ENCODE results near the gene ITK. TPM values are rescaled to one million over a fixed set of nuclear protein-coding genes. Genes with fewer than 3 reads are reported as not detected.

ITK gene
- total RNA-seq, 2 donors from 2014 or later: 0.33 to 0.90 TPM

DNA sequence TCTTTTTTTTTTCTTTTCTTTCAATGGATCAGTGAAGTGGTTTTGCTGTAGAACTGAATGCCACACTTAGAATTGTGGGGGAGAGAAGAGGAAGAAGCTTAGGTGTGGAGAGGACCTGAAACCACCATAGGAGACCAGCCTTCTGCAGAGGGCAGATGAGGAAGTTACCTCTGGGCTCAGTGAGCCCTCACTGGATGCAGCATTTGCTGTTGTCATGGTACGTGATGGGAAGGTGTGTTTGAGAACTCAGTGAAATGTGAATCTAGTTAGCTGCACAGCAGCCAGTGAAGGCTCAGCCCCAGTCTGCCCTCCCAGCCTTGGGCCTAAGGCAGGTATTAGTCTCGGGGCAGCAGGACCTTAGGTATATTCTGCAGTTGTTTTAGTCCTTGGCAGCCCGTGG, 102.8 kb downstream of the ITK start:
- Histone ChIP-seq H3K9me3 (no peaks in the 10 kb centered on the region), H3K4me1 (peaks cover 0 to 18% of the 10 kb centered on the region in 2 donors), H3K27ac (peak overlapping the region; percentile 5 to 86), H3K27me3 (no peaks in the 10 kb centered on the region), H3K36me3 (no peaks in the 10 kb centered on the region), H3K4me3 (no peak overlapping the region)
- TF ChIP-seq, protein P1, sequence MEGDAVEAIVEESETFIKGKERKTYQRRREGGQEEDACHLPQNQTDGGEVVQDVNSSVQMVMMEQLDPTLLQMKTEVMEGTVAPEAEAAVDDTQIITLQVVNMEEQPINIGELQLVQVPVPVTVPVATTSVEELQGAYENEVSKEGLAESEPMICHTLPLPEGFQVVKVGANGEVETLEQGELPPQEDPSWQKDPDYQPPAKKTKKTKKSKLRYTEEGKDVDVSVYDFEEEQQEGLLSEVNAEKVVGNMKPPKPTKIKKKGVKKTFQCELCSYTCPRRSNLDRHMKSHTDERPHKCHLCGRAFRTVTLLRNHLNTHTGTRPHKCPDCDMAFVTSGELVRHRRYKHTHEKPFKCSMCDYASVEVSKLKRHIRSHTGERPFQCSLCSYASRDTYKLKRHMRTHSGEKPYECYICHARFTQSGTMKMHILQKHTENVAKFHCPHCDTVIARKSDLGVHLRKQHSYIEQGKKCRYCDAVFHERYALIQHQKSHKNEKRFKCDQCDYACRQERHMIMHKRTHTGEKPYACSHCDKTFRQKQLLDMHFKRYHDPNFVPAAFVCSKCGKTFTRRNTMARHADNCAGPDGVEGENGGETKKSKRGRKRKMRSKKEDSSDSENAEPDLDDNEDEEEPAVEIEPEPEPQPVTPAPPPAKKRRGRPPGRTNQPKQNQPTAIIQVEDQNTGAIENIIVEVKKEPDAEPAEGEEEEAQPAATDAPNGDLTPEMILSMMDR (IDR thresholded peaks at IDR 0.05): no peak
- peak; percentile 51 for DNase-seq (ENCODE audit: low spot score)

DNA sequence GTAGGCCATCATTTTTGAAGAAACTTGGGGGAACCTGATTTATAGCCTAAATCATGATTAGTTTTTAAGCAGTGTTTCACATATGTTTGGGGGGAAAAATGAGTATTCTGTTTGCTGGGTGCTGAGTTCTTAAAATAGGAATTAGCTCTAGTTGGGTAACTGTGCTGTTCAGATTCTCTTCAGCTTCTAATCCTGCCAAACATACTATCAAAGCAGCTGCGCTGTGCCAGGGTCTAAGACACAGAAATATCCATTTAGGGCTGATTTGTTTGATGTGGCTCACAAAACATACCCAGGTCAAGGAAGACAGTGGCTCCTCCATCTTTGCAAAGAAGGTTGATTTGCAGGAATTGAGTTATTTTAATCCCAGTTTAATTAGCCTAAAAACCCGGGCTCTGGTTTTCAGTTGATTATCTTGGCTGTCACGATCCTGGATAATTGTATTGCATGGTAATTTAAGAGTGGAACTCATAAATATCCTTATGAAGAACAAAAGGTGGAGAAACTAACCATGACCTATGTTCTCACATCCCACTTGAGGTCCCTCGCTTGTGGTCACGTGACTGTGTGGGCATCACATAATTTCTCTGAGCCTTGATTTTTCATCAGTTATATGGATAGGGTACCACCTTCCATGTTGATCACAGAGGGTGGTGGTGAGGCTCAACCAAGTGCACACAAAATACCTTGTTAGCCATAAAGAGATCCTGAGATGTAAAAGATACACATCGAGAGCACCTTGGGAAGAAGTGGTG, 104.0 kb downstream of the ITK start:
- TF ChIP-seq, protein P1 (IDR thresholded peaks at IDR 0.05): no peak
- no peak overlapping the region for H3K4me3 ChIP-seq
- peaks cover 0 to 18% of the 10 kb centered on the region in 2 donors for H3K4me1 ChIP-seq
- no peaks in the 10 kb centered on the region for H3K27me3 ChIP-seq
- no peaks in the 10 kb centered on the region for H3K9me3 ChIP-seq
- H3K36me3 ChIP-seq: no peaks in the 10 kb centered on the region
- DNase-seq (ENCODE audit: low spot score): peak; percentile 21
- peak overlapping the region; percentile 69 to 86 for H3K27ac ChIP-seq

DNA sequence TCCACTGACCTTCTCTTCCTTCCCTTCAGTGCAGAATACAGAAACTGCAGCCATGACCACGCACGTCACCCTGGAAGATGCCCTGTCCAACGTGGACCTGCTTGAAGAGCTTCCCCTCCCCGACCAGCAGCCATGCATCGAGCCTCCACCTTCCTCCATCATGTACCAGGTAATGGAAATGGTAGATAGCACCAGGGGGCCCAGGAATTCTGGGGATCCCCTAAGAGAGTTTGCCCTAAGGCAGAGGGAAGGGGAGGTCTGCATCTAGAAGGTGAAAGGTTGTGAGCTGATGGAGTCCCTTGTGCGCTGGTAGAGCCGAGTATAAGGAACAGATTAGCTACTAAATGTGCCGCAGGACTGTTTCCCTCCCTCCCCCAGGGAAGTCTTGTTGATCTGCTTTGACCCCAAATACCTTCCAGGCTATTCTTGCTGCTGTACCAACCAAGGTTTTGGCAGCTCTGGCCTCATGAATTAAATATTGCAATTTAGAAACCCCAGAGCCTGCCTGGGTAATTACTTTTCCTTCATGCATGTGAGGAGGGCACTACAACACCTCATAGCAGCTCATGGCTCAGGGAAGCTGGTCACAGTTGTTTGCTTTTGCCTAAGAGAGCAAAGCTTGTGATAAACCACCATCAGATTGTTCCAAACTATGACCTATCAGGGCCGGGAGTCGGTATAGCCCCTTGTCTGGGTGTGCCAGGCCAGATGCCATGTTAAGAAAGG, 104.8 kb downstream of the ITK start:
- peak overlapping the region; percentile 69 to 86 for H3K27ac ChIP-seq
- no peaks in the 10 kb centered on the region for H3K9me3 ChIP-seq
- peak; percentile 43 for DNase-seq (ENCODE audit: low spot score)
- TF ChIP-seq, protein P1 (IDR thresholded peaks at IDR 0.05): no peak
- peaks cover 0 to 15% of the 10 kb centered on the region in 2 donors for H3K4me1 ChIP-seq
- H3K4me3 ChIP-seq: no peak overlapping the region
- no peaks in the 10 kb centered on the region for H3K36me3 ChIP-seq
- H3K27me3 ChIP-seq: no peaks in the 10 kb centered on the region

DNA sequence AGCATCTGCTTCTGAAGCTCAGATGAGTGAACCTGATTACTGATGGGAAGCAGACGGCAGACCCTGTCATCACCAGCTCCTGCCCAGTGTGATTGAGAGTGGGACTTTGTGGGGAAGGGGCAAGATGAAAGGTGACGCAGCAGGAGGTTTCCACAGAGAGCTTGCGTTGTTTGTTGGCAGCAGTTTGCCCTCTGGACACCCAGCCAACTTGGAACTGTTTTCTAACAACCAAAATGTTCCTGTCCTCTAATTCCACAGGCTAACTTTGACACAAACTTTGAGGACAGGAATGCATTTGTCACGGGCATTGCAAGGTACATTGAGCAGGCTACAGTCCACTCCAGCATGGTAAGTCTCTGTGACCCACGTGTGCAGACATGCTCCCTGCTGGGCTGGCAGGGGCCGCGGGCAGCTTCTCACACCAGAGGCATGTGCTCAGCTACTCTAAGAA, 106.1 kb downstream of the ITK start:
- Histone ChIP-seq H3K36me3 (no peaks in the 10 kb centered on the region), H3K27me3 (no peaks in the 10 kb centered on the region), H3K4me3 (no peak overlapping the region), H3K4me1 (peaks cover 0 to 23% of the 10 kb centered on the region in 2 donors), H3K9me3 (no peaks in the 10 kb centered on the region), H3K27ac (peak overlapping the region; percentile 69 to 86)
- DNase-seq (ENCODE audit: low spot score): peak; percentile 58
- TF ChIP-seq, protein P1 (IDR thresholded peaks at IDR 0.05): no peak

DNA sequence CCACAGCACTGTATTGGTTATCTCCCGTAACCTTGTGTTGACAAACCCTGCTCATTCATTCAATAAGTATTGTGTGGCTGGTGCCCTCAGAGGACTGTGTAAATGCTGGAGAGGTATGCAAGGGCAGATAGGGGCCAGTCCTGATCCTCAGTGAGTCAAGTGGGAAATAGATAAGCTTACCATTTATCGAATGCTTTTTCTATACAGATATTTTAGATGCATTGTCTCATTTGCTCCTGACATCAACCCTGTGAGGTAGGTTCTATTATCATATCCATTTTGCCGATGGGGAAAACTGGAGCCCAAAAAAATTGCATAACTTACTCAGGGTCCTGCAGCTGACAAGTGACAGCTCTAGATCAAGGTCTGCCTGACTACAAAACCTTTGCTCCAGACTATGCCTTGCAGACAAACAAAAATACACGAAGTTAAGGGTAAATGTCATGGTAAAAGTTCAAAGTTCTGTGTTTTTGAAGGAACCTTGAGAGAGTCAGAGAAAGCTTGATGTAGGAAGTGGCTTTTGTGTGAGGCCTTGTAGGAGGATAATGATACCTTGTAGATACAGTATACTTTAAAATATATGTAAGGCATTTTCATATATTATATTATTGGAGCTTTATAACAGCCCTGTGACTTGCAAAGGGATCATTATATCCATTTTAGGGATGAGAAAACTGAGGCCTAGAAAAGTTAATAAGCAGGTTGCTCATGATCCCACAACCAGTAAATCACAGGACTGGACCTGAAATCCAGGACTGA, 107.9 kb downstream of the ITK start:
- no peak for DNase-seq (ENCODE audit: low spot score)
- H3K4me1 ChIP-seq: peaks cover 0 to 23% of the 10 kb centered on the region in 2 donors
- no peak overlapping the region for H3K4me3 ChIP-seq
- H3K27ac ChIP-seq: peak overlapping the region in 1 of 2 donors; percentile 86
- H3K9me3 ChIP-seq: no peaks in the 10 kb centered on the region
- no peaks in the 10 kb centered on the region for H3K27me3 ChIP-seq
- TF ChIP-seq, protein P1 (IDR thresholded peaks at IDR 0.05): no peak
- H3K36me3 ChIP-seq: no peaks in the 10 kb centered on the region
